ENCODE results near the gene CPNE5.
"Not testable (repeated sequence)": the region's sequence is repeated elsewhere in the genome, so short reads cannot be mapped to it uniquely, and the experiment has no call there.

Gene CPNE5

GRCh38 chr6:36813047-36813446 is 26.2 kb downstream of the CPNE5 start:
- DNase-seq: not testable (repeated sequence)

- no peak for DNase-seq
Observed at GRCh38 chr6:36809941-36810803, 29.1 kb downstream of the CPNE5 start.

GRCh38 chr6:36809156-36809555 is 30.1 kb downstream of the CPNE5 start:
- DNase-seq: no peak

GRCh38 chr6:36808634-36809033 is 30.6 kb downstream of the CPNE5 start:
- DNase-seq: no peak

- DNase-seq: no peak
Observed at GRCh38 chr6:36807750-36808149, 31.5 kb downstream of the CPNE5 start.

GRCh38 chr6:36807143-36807542 is 32.1 kb downstream of the CPNE5 start:
- no peak for DNase-seq

GRCh38 chr6:36805917-36806316 is 33.3 kb downstream of the CPNE5 start:
- no peak for DNase-seq

- no peak for DNase-seq
Observed at GRCh38 chr6:36805096-36805797, 34.0 kb downstream of the CPNE5 start.

GRCh38 chr6:36804563-36804962 is 34.7 kb downstream of the CPNE5 start:
- DNase-seq: no peak

GRCh38 chr6:36803908-36804307 is 35.3 kb downstream of the CPNE5 start:
- no peak for DNase-seq

- DNase-seq: no peak
Observed at GRCh38 chr6:36803482-36803881, 35.8 kb downstream of the CPNE5 start.

GRCh38 chr6:36800223-36801076 is 38.8 kb downstream of the CPNE5 start:
- DNase-seq: no peak

GRCh38 chr6:36798852-36799251 is 40.4 kb downstream of the CPNE5 start:
- DNase-seq: no peak

- DNase-seq: no peak
Observed at GRCh38 chr6:36797653-36798052, 41.6 kb downstream of the CPNE5 start.

- no peak for DNase-seq
Observed at GRCh38 chr6:36797055-36797454, 42.2 kb downstream of the CPNE5 start.

- no peak for DNase-seq
Observed at GRCh38 chr6:36794713-36795065, 44.6 kb downstream of the CPNE5 start.

GRCh38 chr6:36793913-36794712 is 45.1 kb downstream of the CPNE5 start:
- no peak for DNase-seq

- DNase-seq: no peak
Observed at GRCh38 chr6:36793296-36793912, 45.8 kb downstream of the CPNE5 start.

- no peak for DNase-seq
Observed at GRCh38 chr6:36791521-36792135, 47.6 kb downstream of the CPNE5 start.

- no peak for DNase-seq
Observed at GRCh38 chr6:36791085-36791484, 48.2 kb downstream of the CPNE5 start.

- DNase-seq: no peak
Observed at GRCh38 chr6:36788768-36789167, 50.5 kb downstream of the CPNE5 start.

- DNase-seq: no peak
Observed at GRCh38 chr6:36788186-36788585, 51.1 kb downstream of the CPNE5 start.
